ENCODE measurements around the gene EFCAB10.
"Not testable (repeated sequence)": the region's sequence is repeated elsewhere in the genome, so short reads cannot be mapped to it uniquely, and the experiment has no call there.

The EFCAB10 gene

GRCh38 chr7:105531792-105532671 lies 49.3 kb downstream of the EFCAB10 start, which contains the start of gene RINT1:
Gene RINT1 (plus strand): TSS chr7:105532201. CDS start chr7:105532316, 115 bp downstream.
- peak; percentile 91 for DNase-seq
- H3K27ac ChIP-seq: peak within 1 kb of the TSS; percentile 36
- H3K27me3 ChIP-seq (replicated peaks): no peaks in the 10 kb centered on the region
- H3K4me3 ChIP-seq (ENCODE audit: low read depth, low read length): peak within 1 kb of the TSS; percentile 81
- TF ChIP-seq CTCF (IDR thresholded peaks at IDR 0.05; ENCODE audit: low read depth, low read length, missing control alignments): peak; percentile 88
- peaks cover 15% of the 10 kb centered on the region for H3K36me3 ChIP-seq (replicated peaks)
- in situ Hi-C loops (cut with HindIII; ENCODE audit: low pct_ligation_motif_present, low sequenced_read_pairs): no loop called here

DNA sequence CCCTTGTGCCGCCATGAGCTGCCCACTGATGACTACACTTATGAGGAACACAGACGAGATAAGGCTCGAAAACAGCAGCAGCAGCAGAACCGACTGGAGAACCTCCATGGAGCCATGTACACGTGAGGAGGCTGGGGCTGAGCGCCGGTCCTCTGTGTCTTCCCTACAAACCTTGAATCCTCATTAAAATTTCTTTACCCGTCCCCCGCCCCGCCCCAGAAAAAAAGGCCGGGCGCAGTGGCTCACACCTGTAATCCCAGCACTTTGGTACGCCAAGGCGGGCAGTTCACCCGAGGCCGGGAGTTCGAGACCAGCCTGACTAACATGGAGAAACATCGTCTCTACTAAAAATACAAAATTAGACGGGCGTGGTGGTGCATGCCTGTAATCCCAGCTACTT lies 50.7 kb downstream of the EFCAB10 start:
- in situ Hi-C loops (cut with HindIII; ENCODE audit: low pct_ligation_motif_present, low sequenced_read_pairs): no loop called here
- H3K36me3 ChIP-seq (replicated peaks): peaks cover 6% of the 10 kb centered on the region
- no peak overlapping the region for H3K27ac ChIP-seq
- H3K4me3 ChIP-seq (ENCODE audit: low read depth, low read length): no peak overlapping the region
- DNase-seq: no peak
- no peak for TF ChIP-seq CTCF (IDR thresholded peaks at IDR 0.05; ENCODE audit: low read depth, low read length, missing control alignments)
- H3K27me3 ChIP-seq (replicated peaks): no peaks in the 10 kb centered on the region

DNA sequence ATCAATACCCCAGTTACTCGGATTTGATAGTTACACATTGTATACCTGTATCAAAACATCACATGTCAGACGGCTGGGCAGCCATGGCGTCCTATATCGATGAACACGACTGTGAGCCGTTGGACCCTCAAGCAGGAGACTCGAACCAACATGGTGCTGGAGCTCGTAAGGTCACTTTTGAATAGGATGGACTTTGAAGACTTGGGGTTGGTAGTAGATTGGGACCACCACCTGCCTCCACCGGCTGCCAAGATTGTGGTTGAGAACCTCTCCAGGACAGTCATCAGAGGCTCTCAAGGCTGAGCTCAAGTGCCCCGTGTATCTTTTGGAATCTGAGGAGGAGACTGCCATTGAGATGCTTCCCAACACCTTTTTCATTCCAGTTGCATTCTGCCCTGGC lies 51.2 kb downstream of the EFCAB10 start:
- no peak for TF ChIP-seq CTCF (IDR thresholded peaks at IDR 0.05; ENCODE audit: low read depth, low read length, missing control alignments)
- in situ Hi-C loops (cut with HindIII; ENCODE audit: low pct_ligation_motif_present, low sequenced_read_pairs): no loop called here
- H3K36me3 ChIP-seq (replicated peaks): peaks cover 2% of the 10 kb centered on the region
- DNase-seq: no peak
- H3K4me3 ChIP-seq (ENCODE audit: low read depth, low read length): no peak overlapping the region
- no peak overlapping the region for H3K27ac ChIP-seq
- no peaks in the 10 kb centered on the region for H3K27me3 ChIP-seq (replicated peaks)

- H3K4me3 ChIP-seq (ENCODE audit: low read depth, low read length); H3K36me3 ChIP-seq (replicated peaks); in situ Hi-C loops (cut with HindIII; ENCODE audit: low pct_ligation_motif_present, low sequenced_read_pairs); H3K27ac ChIP-seq; DNase-seq; H3K27me3 ChIP-seq (replicated peaks): not testable (repeated sequence)
Observed at GRCh38 chr7:105527737-105528136, 53.6 kb downstream of the EFCAB10 start.

- no peak overlapping the region for H3K4me3 ChIP-seq (ENCODE audit: low read depth, low read length)
- in situ Hi-C loops (cut with HindIII; ENCODE audit: low pct_ligation_motif_present, low sequenced_read_pairs): no loop called here
Observed at GRCh38 chr7:105524840-105525239, 56.5 kb downstream of the EFCAB10 start.

DNA sequence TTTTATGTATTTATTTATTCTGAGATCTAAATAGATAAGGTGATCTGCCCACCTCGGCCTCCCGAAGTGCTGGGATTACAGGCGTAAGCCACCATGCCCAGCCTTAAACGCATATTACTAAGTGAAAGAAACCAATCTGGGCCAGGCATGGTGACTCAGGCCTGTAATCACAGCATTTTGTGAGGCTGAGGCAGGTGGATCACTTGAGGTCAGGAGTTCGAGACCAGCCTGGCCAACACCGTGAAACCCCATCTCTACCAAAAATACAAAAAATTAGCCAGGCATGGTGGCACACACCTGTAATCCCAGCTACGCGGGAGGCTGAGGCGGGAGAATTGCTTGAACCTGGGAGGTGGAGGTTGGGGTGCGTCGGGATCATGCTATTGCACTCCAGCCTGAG lies 56.9 kb downstream of the EFCAB10 start:
- H3K27ac ChIP-seq; H3K36me3 ChIP-seq (replicated peaks); DNase-seq; in situ Hi-C loops (cut with HindIII; ENCODE audit: low pct_ligation_motif_present, low sequenced_read_pairs); H3K4me3 ChIP-seq (ENCODE audit: low read depth, low read length); H3K27me3 ChIP-seq (replicated peaks): not testable (repeated sequence)

More at GRCh38 chr7:105524840-105525239, 56.5 kb downstream of the EFCAB10 start:
- TF ChIP-seq CTCF (IDR thresholded peaks at IDR 0.05; ENCODE audit: low read depth, low read length, missing control alignments): no peak
- no peak for DNase-seq
- H3K36me3 ChIP-seq (replicated peaks): no peaks in the 10 kb centered on the region
- no peak overlapping the region for H3K27ac ChIP-seq
- H3K27me3 ChIP-seq (replicated peaks): no peaks in the 10 kb centered on the region

Measured in brain microvascular endothelial cell (primary cell).